Measurements from ENCODE around the gene PRDM13.

DNA sequence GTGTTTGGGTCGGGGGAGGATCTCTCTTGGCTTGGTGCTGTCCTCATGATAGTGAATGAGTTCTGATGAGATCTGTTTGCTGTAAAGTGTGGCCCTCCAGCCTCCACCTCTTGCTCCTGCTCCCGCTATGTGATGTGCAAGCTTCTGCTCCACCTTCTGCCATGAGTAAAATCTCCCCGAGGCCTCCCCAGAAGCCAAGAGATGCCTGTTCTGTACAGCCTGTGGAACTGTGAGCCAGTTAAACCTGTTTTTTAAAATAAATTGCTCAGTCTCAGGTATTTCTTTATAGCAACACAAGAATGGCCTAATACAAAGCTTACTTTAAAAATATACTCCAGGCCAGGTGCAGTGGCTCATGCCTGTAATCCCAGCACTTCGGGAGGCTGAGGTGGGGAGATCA is 26.9 kb upstream of the PRDM13 start:
- TF ChIP-seq, protein P1, sequence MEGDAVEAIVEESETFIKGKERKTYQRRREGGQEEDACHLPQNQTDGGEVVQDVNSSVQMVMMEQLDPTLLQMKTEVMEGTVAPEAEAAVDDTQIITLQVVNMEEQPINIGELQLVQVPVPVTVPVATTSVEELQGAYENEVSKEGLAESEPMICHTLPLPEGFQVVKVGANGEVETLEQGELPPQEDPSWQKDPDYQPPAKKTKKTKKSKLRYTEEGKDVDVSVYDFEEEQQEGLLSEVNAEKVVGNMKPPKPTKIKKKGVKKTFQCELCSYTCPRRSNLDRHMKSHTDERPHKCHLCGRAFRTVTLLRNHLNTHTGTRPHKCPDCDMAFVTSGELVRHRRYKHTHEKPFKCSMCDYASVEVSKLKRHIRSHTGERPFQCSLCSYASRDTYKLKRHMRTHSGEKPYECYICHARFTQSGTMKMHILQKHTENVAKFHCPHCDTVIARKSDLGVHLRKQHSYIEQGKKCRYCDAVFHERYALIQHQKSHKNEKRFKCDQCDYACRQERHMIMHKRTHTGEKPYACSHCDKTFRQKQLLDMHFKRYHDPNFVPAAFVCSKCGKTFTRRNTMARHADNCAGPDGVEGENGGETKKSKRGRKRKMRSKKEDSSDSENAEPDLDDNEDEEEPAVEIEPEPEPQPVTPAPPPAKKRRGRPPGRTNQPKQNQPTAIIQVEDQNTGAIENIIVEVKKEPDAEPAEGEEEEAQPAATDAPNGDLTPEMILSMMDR (conservative IDR thresholded peaks at IDR 0.05; ENCODE audit: low read depth in 2 of 2), result no peak
- TF ChIP-seq POLR2AphosphoS5 (IDR thresholded peaks at IDR 0.05; ENCODE audit: low read depth) (no peak), ZNF114 (CRISPR knock-in tag; IDR thresholded peaks at IDR 0.05) (no peak), EZH2phosphoT487 (IDR thresholded peaks at IDR 0.05; ENCODE audit: unreplicated experiment) (no peak), EZH2 (IDR thresholded peaks at IDR 0.05; ENCODE audit: low read depth, unreplicated experiment) (no peak), JUNB (IDR thresholded peaks at IDR 0.05; ENCODE audit: unreplicated experiment) (no peak), NANOG (IDR thresholded peaks at IDR 0.05; ENCODE audit: borderline replicate concordance) (no peak), CREB1 (CRISPR knock-in tag; IDR thresholded peaks at IDR 0.05; ENCODE audit: low read depth) (no peak)
- TF ChIP-seq, protein P2, sequence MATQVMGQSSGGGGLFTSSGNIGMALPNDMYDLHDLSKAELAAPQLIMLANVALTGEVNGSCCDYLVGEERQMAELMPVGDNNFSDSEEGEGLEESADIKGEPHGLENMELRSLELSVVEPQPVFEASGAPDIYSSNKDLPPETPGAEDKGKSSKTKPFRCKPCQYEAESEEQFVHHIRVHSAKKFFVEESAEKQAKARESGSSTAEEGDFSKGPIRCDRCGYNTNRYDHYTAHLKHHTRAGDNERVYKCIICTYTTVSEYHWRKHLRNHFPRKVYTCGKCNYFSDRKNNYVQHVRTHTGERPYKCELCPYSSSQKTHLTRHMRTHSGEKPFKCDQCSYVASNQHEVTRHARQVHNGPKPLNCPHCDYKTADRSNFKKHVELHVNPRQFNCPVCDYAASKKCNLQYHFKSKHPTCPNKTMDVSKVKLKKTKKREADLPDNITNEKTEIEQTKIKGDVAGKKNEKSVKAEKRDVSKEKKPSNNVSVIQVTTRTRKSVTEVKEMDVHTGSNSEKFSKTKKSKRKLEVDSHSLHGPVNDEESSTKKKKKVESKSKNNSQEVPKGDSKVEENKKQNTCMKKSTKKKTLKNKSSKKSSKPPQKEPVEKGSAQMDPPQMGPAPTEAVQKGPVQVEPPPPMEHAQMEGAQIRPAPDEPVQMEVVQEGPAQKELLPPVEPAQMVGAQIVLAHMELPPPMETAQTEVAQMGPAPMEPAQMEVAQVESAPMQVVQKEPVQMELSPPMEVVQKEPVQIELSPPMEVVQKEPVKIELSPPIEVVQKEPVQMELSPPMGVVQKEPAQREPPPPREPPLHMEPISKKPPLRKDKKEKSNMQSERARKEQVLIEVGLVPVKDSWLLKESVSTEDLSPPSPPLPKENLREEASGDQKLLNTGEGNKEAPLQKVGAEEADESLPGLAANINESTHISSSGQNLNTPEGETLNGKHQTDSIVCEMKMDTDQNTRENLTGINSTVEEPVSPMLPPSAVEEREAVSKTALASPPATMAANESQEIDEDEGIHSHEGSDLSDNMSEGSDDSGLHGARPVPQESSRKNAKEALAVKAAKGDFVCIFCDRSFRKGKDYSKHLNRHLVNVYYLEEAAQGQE (IDR thresholded peaks at IDR 0.05; ENCODE audit: unreplicated experiment), result no peak
- TF ChIP-seq, protein P3, sequence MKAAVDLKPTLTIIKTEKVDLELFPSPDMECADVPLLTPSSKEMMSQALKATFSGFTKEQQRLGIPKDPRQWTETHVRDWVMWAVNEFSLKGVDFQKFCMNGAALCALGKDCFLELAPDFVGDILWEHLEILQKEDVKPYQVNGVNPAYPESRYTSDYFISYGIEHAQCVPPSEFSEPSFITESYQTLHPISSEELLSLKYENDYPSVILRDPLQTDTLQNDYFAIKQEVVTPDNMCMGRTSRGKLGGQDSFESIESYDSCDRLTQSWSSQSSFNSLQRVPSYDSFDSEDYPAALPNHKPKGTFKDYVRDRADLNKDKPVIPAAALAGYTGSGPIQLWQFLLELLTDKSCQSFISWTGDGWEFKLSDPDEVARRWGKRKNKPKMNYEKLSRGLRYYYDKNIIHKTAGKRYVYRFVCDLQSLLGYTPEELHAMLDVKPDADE (IDR thresholded peaks at IDR 0.05), result no peak
